Measurements from ENCODE around the gene ADAM30.

GRCh38 chr1:119902775-119903442, 6.6 kb upstream of the ADAM30 start:
- no peak for TF ChIP-seq POLR2A (IDR thresholded peaks at IDR 0.05)
- TF ChIP-seq CTCF (IDR thresholded peaks at IDR 0.05 in 8 of 11, conservative IDR thresholded peaks at IDR 0.05 in 3 of 11), result no peak

All from spleen (tissue), 7 donors.